NOMO-1 treated with dmso at 0.1 percent for 144 hours (cell line): ENCODE measurements around the gene RIBC2.
"Not testable (repeated sequence)": the region's sequence is repeated elsewhere in the genome, so short reads cannot be mapped to it uniquely, and the experiment has no call there.

Source experiments
- DNase-seq: peaks from one replicate; lab custom pipeline; 2025; ENCODE audit not compliant: unreplicated experiment; lab: John Stamatoyannopoulos, UW

RIBC2 gene, protein sequence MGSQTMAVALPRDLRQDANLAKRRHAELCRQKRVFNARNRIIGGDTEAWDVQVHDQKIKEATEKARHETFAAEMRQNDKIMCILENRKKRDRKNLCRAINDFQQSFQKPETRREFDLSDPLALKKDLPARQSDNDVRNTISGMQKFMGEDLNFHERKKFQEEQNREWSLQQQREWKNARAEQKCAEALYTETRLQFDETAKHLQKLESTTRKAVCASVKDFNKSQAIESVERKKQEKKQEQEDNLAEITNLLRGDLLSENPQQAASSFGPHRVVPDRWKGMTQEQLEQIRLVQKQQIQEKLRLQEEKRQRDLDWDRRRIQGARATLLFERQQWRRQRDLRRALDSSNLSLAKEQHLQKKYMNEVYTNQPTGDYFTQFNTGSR

DNA sequence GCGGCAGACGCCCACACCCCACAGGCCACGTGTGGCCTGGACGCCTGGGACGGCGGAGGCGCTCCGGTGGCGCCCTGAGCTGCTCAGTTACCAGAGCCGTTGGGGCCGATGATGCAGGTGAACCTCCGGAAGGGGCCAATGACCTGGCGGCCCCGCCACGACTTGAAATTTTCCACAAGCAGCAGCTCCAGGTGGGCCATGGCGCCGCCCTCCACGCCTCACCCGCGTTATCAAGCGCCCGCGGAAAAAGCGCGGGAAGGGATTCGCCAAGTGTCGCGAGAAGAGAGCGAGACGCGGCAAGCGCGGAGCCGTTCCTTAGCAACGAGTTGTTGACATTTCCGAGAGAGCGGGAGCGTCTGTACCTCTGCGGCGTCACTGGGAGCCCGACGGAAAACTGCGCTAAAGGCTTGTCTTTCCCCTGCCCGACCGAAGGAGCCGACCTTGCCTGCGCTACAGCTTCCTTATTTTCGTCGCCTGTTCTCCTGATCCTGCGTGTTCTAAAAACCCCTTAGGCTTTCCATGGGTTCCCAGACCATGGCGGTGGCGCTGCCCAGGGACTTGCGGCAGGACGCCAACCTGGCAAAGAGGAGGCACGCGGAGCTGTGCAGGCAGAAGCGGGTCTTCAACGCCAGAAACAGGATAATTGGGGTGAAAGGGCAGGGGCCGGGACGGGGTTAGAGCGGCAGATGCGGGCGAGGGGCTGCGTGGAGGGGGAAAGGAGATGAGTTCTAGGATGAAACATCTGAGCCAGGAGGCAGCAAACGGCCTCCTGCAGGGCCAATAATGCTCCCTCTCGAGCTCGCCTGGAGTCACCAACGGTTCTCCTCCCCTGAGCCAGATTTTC lies at the start of gene RIBC2, which contains the start of gene SMC1B:
Gene RIBC2, plus strand, starts transcription at position 326 of the 844 bp plus-strand sequence. Its CDS starts 194 bp downstream, at position 520.
Gene SMC1B, minus strand, starts transcription at position 232 of the 844 bp plus-strand sequence. Its CDS starts 32 bp downstream, at position 200.
- peak; percentile 93 for DNase-seq

DNA sequence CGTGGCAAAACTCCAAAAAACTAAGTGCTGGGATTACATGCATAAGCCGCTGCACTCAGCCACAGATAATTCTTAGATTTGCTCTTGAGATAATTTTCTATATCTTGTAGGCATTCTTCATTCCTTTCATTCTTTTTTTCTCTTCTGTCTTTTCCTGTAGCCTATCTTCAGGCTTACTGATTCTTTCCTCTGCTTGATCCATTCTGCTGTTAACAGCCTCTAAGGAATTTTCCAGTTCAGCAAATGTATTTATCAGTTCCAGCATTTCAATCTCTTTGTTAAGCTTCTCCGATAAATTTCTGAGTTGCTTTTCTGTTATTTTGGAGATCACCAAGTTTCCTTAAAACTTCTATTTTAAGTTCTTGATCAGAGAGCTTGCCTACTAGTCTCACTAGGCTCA lies 46.8 kb upstream of the RIBC2 start:
- no peak for DNase-seq

DNA sequence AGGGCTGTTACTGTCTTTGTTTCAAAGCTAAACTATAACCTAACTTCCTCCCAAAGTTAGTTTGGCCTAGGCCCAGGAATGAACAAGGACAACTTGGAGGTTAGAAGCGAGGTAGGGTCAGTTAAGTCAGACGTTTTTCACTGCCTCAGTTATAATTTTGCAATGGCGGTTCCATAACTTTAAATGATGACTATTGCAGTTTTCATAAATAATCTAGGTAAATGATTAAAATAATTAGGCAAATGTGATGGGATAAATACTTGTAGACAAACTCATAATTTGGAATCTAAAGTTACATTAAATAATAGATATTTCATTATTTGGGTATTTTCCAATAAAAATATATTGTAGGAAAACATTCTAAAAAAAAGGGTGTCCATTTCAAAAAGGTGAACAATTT lies 39.9 kb upstream of the RIBC2 start:
- not testable (repeated sequence) for DNase-seq

DNA sequence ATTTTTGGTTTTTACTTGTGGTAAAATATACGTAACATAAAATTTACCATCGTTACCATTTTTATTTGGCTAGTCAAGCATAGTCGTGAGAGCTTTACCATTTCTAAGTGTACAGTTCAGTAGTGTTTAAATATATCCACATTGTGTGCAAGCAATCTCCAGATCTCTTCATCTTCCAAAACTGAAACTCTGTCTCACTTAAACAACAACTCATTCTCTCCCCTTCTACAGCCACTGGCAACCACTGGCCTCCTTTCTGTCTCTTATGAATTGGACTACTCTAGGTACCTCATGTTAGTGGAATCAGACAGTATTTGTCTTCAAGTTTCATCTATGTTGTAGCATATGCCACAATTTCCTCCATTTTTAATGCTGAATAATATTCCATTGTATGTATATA lies 37.5 kb upstream of the RIBC2 start:
- DNase-seq: no peak

DNA sequence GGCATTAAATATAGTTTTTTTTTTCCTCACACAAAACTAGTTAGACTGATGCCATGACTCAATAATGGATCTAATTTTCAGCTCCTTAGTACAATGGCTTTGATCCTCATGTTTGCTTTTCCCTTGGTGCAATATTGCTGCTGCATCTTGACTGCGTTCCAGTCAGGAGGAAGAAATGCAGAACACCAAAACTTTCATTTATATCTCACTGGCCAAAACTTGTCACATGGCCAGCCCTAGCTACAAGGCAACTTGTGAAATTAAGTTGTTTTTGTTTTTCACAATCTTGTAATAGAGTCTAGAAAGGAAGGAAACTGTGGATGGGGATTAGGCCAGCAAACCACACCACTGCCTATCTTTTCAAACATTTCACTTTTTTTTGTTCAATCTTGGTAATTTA lies 36.8 kb upstream of the RIBC2 start:
- DNase-seq: no peak

DNA sequence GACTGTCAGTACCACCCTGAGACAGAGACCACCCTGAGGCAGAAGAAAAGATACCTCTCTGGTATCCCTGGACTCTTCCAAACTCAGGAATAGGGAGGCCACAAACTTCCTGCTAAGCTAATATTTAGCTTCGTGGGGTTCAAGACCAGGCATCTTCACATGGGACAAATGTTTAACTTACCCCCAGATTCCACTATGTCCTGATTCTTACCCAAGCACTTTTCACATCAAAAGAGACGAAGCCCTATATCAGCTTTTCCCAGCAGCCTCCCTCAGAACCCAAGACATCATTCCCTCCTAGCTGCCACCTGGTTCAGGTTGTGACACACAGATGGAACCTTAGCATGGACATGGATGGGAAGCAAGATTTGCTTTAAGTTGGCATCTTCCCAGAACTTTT lies 32.1 kb upstream of the RIBC2 start:
- DNase-seq: no peak

DNA sequence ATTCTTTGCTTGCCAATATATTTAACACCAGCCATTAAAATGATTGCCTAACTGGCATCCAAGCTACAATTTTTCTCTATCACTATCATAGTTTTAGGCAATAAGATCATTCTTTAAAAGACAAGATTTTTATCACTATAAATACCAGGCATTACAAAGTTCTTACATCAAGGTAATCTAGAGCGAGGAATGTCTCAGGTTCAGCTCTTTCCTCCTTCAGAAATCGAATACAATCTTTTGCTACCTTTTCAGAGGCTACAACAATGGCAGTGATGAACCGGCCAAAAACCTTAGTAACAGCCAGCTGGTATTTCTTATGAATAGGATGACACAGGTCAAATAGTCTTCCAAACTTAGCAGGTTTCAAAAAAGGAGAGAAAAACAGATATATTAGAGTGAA lies 23.9 kb upstream of the RIBC2 start:
- DNase-seq: no peak

DNA sequence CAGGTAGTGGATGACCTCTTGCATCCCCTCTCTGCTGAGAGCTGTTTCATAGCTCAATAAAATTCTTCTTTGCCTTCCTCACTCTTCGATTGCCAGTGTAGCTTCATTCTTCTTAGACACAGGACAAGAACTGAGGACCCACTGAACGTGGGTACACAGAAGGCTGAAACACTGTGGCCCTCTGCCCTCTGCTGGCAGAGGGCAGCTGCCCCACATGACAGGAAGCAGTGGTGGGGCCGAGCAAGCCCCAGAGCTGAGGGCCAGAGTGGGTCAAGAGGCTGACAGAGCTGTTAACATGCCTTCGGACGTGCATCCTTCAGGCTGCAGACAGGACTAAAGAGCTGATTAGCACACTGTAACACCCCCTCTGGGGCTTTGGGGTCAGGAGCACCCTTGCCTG lies 15.7 kb upstream of the RIBC2 start:
- DNase-seq: no peak

DNA sequence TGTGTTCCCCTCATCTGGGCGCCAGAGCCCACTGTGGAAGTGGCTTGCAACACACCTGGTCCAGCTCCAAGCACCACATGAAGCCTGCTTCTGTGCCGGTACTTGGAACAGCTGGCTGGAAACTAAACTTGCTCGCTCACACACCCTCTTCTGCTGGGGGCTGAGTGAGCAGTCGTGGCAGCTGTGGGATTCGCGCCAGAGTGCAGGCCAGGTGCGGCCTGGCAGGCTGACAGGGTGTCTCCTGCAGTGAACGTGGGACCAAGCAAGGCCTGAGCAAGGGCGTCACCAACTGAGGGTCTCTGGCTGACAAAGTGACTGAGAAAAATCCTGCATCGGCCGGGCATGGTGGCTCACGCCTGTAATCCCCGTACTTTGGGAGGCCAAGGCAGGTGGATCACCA lies 15.3 kb upstream of the RIBC2 start:
- no peak for DNase-seq

DNA sequence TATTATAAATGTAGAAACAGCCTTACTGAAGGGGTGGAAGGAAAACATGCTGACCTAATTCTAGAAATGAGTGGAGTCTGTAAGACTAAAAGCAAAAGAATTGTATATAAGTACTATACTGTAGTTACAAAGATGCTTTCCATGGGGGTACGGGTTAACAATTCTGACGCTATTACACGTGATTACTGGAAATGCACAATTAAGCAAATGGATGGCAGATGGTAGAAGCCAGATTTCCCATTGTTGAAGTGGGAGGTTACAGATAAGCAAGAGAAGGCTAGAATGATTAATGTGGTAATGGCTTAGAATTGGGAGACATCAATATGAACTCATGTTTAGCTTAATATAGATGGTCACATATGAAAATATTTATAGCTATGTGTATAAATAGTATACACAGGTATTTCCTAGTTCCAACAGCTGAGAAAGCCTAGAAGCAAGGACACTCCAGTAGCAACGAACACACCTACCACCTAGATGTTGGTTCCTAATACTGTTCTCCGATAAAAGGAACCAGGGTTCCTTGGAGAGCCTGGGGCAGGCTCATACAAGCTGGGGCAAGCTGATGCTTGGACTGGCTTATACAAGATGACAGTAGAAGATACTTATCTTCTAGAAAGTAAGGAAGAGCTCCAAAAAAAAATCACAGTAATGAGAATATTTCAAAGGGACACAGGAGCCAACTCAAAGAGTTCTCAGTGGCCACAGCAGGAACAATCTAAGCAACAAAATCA lies 13.6 kb upstream of the RIBC2 start:
- no peak for DNase-seq

DNA sequence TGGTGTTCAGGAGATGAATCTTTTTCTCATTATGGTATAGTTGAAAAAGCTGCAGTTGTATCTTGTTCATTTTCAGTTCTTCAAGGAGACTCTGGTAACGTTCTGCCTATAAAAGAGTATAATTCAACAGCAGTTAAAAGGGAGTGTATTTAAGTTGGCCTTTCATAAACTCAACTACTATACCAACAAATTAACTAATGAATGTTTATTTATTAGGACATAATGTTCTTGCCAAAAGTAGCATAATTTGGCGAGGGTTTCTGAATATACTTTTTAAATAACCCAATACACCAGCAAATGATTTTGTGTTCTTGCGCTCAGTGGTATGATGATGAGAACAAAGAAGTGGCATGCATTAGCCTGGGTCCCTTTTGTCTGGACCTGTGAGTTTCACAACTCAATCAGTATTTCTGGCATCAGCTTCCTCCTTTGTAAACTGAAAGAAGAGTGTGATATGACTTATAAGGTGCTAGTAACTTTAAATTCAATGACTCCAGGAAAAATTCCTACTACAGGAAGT lies 11.0 kb upstream of the RIBC2 start:
- no peak for DNase-seq

DNA sequence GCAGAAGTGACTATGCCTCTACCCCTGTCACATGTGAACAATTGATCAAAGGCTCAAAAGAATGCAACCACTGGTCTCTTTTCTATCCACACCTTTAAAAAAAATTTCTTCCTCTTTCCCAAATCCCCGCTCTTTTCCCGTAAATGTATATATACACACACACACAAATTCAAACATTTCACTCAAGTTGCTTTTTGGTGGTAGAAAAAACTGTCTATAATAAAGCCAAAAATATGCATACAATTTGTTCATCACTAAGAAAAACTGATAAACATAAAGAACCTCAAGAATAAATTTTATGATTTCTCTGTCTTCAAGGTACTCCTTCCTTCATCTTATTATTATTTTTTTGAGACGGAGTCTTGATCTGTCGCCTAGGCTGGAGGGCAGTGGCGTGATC lies 5.7 kb upstream of the RIBC2 start:
- DNase-seq: no peak

DNA sequence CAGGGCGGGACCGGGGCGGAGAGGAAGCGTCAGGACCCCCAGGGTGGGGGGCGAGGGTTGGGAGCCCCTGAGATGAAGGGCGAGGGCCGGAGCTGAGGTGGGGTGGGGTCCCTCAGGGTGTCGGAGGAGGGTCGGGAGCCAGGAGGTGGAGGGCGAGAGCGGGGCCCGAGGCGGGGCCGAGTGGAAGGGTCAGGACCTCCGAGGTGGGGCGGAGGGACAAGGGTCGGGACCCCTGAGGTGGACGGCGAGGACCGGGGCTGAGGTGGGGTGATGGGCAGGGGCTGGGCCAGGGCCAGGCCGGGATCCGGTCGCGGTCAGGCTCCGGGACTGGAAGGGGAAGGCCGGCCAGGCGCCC lies 503 bp upstream of the RIBC2 start:
- no peak for DNase-seq

DNA sequence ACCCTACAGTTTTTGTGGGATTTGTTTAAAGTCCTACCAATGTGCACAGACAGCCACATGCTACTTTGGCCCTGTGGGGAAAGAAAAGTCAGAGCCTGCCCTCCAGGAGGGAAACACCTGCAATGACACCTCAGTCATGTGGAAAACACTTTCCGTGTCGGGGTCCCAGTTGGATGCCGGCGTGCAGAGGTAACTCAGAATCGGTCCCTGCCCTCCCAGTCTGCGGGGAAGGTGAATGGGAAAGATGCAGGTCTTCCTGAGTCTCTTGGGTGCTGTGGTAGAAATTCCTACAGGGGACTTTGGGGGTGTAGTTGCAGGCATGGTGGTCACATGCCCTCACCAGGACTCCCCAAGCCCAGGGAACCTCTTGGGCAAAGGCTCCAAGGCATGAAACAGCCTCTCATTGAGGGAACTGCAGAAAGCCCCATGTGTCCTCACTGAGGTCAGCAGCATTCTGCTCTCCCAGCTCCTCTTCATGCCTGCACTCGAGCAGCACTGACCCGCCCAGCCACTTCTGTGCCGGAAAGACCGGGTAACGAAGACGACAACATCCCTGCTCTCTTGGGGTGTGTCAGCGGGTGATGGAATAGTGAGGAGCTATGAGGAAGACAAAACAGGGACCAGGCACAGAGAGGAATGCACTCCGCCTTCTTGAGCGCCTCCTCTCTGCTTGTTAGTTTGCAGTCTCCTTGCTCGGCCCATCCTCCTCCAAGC lies 4.7 kb downstream of the RIBC2 start:
- no peak for DNase-seq

DNA sequence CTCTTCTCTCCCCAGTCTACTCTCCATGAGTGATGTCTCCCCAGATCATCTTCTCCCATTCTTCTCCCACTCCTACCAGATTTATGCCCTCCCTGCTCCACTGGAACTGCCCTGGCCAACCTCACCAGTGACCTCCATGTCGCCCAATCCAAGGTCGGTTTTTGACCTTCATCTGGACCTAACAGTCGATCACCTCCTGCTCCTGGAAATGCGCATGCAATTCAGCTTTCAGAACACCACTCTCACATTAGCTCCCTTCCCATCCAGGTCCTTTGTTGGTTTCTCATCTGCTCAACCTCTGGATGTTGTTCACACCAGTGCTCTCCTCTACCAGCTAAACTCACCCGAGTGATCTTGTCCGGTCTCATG lies 5.3 kb downstream of the RIBC2 start:
- DNase-seq: no peak

DNA sequence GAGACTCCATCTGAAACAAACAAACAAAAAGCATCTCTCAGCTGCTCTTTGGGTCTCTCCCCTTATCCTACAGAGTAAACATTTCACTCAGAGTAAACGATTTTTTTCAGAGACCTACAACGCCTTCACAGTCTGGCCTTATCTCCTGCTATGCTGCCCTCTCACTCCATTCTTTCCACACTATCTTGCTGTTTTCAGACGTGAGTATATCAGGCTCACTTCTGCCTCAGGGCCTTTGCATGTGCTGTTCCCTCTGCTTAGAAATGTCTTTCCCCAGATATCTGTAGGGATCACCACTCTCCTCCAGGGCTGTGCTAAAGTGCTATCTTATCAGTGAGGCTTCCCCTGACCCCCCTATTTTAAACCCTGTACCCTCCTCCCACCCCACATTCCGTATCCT lies 6.5 kb downstream of the RIBC2 start:
- no peak for DNase-seq

DNA sequence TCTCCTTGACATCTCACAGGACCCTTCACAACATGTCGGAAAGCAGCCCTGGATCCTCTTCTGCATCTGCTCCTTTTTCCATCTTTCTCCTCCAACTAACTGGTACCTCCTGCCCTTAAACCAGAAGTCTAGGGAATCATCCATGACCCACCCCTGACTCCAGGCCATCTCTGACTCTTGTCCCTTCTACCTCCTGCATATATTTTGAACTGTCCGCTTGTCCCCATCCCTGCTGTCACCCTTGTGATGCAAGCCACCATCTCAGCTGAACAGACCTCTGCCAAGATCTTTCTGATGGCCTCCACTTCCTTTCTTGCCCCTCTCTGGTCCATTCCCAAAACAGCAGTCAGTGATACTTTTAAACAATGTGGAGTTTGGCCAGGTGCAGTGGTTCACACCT lies 7.0 kb downstream of the RIBC2 start:
- no peak for DNase-seq

DNA sequence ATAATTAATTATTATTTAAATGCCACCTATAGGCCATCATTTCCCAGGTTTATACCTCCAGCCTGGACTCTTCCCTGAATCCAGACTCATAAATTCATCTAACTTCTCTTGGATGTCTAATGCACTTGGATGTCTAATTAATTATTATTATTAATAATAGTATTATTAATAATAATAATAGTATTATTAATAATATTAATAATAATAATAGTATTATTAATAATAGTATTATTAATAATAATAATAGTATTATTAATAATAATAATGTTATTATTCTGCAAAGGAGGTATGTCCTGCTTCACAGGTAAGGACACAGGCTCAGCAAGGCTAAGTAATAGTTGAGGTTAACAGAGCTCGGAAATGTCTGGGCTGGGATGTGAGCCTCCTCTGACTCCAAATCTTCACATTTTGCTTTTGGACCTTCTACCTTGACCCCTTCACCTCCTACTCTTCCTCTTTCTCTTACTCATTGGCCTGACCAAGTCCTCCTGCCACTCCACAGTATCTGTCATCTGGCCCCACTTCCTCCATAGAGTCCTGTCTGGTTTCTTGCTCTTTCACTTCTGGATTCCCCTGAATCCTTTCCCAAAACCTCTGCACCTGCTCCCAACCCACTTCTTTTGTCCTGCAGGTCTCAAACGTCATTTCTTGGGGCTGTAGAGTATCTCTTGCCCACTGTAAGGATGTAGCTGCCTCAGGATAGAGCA lies 8.0 kb downstream of the RIBC2 start:
- DNase-seq: peak; percentile 27

DNA sequence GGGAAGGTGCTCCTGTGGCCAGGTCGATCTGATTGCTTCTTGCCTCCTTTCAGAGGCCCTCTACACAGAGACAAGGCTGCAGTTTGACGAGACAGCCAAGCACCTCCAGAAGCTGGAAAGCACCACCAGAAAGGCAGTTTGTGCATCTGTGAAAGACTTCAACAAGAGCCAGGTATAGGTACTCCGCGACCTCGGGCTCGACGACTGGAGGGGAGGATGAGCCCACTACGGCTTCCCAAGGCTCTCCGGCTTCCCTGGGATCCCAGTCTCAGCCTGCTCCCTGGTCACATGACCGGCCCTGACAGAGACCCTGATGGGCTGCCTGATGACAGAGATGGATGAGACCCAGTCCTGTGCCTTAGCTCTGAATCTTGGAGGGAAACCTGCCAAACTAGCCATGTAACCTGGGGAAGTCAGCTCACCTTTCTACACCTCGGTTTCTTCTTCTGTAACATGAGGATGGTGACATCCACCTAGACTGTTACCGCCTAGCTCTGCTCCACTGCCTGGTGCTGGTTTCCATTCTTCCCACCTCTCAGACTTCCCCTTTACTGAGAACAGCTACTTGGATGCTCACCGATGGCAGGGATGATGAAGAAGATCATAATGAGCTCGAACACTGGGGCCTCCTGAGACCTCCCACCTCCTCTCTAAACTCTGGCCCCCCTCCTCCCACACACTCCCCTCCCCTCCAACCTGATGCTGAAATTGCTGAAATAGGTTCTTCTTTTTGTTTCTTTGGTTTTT lies 8.9 kb downstream of the RIBC2 start:
- DNase-seq: no peak
